HG02571 (cell line): ENCODE measurements around the gene ABHD17A.
"Not testable (repeated sequence)": the region's sequence is repeated elsewhere in the genome, so short reads cannot be mapped to it uniquely, and the experiment has no call there.

Experiments
- ATAC-seq: cut with Tn5 transposase; IDR thresholded peaks from one replicate; pipeline ENCODE4 v1.9.1; 2021; ENCODE audit warnings: mild to moderate bottlenecking, moderate library complexity; ENCODE audit not compliant: unreplicated experiment

The ABHD17A gene

DNA sequence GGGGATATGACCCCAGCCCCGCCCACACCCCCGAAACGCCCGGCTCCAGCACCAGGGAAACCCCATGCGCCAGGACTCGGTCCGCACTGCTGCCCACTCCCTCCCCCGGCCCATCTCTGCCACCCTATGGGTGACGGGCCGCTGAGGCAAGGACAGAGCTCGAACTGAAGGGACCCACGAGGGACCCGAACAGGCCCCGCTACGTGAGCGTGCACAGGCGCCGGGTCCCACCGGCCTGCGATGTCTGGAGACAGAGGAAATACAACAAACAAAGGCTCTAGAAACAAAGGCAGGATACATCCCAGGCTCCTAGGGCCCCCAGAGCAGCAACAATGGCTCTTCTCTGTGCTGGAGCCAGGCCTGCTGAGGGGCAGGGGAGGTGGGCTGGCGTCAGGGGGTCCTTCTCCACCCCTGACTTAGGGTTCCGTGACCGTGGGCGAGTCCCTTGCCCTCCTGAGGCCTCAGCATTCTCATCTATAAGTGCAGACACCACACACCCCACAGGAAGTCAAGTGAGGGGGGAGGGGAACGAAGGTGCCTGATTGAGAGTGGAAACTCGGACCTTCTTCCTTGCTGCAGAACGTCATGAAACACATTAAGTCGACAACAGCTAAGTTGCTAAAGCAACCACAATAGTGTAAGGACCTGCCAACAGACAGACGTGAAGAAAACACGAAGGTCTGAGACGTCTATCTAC is 3.1 kb downstream of the ABHD17A start:
- no peak for ATAC-seq

- ATAC-seq: not testable (repeated sequence)
Measured at GRCh38 chr19:1881393-1882088, 3.8 kb downstream of the ABHD17A start.

DNA sequence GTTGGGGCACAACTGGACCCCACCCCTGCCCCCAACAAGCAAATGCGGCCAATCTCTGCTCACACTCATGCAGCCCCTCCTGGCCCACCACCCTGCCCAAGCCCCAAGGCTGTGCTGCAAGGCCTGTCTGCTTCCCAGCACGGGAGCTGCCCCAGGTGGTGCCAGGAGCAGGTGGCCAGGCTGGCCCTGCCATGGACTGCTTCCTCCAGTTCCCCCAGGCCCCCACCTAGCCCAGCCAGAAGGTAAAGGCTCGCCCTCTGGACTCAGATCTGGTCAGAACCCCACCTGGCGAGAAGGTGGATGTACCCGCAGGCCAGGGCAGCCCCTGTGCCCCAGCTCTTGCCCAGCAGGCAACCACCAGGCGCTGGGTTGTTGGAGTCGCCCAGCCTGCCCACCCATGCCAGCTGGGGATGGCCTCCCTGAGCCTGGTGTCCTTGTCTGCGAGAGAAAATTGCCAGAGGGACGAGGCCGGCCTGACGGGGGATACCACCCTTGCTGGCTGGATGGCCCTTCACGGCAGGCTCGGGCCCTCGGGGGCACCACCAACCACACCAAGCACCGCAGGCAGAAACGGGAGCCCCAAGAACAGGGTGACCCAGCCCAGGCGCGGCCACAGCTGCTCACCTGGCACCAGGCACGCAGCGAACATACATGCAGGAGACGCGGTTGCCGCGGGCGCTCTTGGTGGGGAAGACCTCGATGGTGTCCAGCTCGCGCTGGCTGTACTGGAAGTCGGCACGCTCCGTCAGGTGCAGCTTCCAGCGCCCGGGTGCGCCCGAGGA is 4.5 kb downstream of the ABHD17A start:
- ATAC-seq: no peak

DNA sequence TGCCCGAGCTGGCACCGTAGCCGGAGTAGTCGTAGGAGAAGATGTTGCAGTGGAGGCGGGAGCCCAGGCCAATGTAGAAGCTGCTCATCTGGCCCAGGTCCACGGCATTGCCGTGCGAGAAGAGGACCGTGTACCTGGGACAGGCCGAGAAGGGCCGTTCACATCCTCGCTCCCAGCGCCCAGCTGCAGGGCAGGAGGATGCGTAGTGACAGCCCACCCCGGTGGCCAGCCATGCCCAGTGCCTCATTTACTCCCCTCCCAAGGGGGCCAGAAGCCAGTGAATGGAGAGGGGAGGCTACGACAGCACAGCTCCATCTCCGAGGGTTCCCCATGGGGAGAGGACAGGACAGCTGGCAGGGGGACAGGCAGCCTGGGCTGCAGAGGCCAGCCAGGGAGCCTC is 5.3 kb downstream of the ABHD17A start:
- ATAC-seq: not testable (repeated sequence)

- not testable (repeated sequence) for ATAC-seq
Measured at GRCh38 chr19:1878583-1878982, 6.7 kb downstream of the ABHD17A start.

DNA sequence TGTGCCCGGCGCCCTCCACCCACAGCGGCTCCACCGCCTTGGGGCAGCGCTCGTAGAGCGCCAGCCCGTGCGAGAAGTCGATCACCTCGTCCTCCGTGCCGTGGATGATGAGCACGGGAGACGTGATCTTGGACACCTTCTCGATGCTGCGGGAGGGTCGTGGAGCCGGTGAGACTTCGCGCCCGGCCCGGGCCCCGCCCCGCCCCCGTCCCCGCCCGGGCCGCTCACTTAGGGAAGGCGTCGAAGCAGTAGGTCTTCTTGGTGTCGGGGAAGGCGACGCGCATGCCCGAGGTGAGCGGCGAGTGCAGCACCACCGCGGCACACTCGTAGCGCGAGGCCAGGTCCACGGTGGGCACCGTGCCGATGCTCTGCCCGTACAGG is 8.0 kb downstream of the ABHD17A start:
- not testable (repeated sequence) for ATAC-seq

DNA sequence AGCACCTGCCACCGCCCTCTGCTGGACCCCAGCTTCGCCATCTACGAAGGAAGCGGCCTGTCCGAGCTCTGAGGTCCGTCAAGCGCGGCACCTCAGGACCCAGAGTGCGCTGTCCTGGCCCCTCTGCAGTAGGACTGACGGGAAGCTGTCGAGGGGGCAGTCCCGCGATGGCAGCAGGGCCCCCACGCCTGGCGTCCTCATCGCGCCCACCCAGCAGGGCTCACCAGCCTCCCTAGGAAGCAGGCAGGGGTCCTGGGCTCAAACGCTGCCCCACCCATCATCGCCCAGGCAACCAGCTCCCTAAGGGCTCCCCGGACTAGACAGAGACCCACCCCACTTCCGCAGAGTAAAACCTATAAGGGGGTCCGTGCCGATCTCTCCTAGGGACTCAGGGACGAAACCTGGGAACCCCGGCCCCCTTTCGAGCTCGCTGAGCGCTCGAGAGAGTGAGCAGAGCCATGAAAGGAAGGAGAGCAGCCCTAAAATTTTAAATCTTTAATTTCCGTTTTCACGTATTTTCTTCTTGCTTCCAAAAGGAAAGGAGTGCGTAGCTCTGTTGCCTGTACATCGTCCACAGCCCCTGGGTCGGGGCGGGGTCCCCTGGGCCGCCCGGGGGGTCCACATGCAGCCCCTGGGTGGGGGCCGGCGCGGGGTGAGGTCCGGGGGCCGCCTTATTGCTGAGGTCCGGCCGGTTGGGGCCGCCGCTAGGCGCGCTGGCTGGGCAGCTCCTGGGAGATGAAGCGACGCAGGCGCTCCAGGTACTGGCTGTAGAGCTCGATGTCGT is 8.6 kb downstream of the ABHD17A start:
- ATAC-seq: not testable (repeated sequence)

DNA sequence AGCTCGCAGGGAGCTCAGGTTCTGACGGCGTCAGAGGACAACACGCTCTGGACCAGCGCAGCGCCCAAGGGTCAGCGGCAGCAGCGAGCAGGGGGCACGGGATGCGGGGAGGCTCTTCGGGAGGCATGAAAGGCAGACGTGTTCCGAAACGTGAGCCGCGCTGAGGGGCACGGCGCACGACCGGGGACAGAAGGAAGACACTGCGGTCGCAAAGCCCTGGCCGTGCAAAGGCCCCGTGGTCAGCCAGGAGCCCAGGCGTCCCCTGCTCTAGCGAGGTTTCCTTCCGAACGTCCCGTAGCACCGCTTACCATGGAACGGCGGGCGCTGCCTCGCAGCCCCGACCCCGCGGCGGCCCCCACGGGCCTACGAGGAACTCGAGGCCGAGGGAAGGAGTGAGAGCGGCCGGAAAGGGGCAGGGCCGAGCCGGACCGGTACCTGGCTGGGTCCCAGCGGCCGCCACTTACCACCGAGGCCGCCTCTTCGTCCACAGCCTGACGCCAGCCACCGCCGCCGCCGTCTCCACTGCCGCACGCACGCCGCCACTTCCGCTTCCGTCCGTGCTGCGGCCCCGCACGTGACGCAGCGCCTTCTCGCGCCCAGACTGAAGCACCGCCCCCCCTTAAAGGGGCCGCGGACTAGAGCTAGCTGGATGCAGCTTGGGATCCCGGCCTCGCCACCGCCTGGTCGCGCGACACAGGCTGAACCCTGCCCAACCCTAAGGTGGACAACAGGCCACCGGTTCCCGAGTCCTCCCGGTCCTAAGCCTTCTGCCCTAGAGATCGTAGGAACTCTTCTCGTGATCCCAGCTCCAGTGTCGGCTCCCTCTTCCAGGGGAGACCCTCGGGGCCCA is 9.4 kb downstream of the ABHD17A start:
- ATAC-seq: peak; percentile 65

GRCh38 chr19:1875265-1875645 is 10.0 kb downstream of the ABHD17A start:
- ATAC-seq: not testable (repeated sequence)

DNA sequence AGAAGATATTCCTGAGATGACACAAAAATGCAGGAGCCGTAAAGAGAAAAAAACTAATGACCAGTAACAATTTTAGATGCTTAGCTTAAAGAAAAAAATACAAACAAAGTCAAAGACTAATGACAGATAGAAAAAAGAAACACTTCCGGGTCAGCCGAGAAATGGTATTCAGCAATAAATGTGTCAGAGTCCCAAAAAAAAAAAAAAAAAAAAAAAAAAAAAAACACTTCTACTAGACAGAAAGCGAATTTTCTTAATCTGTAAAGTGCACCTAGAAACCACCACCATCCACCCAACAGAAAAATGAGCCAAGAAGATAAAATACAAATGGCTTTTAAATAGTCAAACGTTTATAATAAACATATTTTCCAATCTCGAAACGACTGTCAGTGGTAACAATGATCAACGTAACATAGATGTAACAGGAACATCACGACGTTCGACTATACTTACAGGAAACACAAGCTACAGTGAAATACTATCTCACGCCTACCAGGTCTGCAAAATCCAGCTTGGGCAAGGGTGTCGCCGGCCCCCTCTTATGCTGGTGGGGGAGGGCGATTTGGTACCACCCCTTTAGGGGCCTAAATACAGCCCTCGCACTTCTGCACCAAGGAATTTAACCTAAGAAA is 10.6 kb downstream of the ABHD17A start:
- no peak for ATAC-seq

DNA sequence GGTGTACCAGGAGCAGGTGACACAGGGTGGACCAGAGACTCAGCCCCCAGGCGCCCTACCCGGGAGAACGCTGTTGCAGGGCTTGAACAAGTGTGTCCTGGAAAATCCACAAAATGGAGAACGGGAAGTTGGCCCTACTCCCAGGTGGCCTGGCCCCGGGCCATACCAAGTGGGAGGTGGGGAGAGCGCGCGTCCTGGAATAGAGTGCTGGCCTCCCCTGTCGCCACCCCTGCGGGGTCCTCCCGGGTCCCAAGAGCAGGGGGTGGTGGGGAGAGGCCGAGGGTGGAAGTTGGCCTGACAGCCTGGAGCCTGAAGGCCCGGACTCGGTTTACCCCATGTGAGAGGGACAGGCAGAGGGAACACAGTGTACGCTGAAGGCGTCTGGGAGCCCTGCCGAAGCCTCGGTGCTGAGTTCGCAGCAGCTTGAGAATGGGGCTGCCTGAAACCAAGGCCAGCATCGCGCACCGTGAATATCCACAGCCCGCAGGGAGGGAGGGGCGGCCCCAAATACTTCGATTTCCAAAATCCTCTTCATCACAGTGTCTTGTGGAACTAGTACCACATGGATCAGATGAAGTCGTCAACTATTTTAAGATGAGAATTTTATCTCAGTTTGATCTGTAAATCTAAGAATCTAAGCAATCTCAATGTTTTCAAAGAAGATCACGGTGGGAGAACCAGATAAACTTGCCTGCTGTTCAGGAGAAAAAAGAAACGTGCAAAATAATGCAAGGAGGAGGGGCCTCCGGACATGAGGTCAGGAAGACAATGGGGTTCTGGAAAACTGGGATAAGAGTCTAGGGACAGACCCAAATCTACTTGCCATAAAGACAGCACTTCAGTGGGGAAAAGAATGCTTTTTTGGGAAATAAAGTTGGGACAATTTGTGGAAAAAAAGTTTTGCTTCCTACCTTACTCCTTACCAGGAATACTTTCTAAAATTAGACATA is 11.5 kb downstream of the ABHD17A start:
- ATAC-seq: no peak

GRCh38 chr19:1872807-1873523 is 12.3 kb downstream of the ABHD17A start:
- ATAC-seq: no peak

DNA sequence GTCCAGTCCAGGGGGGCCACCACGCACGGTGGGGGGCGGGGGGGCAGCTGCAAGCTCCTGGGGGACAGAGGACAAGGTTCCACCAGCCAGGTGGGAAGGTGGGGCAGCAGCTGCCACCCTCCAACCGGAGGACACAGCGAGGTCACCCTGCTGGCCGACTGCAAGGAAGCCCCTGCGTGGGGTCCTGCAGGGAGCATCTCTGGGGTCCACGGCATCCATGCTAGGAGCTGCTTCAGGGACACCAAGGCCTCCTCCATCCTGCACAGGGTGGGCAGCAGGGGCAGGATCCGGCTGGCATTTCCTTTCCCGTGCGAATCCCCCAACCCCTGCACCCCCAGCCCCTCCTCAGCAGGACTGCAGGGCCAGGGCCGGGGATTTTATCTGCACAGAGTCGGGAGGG is 13.7 kb downstream of the ABHD17A start:
- ATAC-seq: no peak

GRCh38 chr19:1871140-1871597 is 14.1 kb downstream of the ABHD17A start:
- no peak for ATAC-seq

DNA sequence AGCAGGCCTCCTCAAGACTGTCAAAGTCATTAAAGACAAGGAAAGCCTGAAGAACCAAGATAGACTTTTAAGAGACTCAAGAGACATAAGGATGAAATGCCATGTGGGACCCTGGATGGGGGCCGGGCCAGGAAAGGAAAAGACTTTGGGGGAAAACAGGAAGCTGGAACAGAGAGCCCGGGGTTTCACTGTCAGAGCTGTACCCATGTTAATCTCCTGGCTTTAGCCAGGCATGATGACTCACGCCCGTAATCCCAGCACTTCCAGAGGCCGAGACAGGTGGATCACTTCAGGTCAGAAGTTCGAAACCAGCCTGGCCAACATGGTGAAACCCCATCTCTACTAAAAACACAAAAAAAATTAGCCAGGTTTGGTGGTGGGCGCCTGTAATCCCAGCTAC is 16.3 kb downstream of the ABHD17A start:
- no peak for ATAC-seq

DNA sequence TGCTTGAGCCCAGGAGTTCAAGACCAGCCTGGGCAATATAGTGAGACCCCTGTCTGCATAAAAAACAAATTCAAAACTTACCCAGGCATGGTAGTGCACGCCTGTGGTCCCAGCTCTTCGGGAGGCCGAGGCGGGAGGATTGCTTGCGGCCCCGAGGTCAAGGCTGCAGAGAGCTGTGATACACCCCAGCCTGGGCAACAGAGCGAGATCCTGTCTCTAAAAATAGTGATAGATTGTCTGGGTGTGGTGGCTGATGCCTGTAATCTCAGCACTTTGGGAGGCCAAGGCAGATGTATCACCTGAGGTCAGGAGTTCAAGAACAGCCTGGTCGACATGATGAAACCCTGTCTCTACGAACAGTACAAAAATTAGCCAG is 18.0 kb downstream of the ABHD17A start:
- no peak for ATAC-seq

GRCh38 chr19:1866693-1867348 is 18.5 kb downstream of the ABHD17A start:
- no peak for ATAC-seq
